Kidney (tissue), 14 donors: ENCODE data around the gene SPIN1. TPM values are rescaled to one million over a fixed set of nuclear protein-coding genes. Genes with fewer than 3 reads are reported as not detected.

ENCODE experiments used
- DNase-seq, 5 donors: peaks; one replicate each; pipeline ENCODE4 v3.0.0-alpha.2; 2013 to 2020
- FAIRE-seq: peaks from 2 replicates; lab custom pipeline; 2012; peaks lifted over from hg19 to GRCh38; lab: Jason Lieb, UNC
- H3K27ac ChIP-seq, 2 donors: one replicate each; pipeline ENCODE4 v1.7.0; 2013; ENCODE audit warnings: low read depth in 2 of 2, low read length in 2 of 2, inconsistent platforms in 1 of 2
- H3K27me3 ChIP-seq: one replicate; pipeline ENCODE4 v1.7.1; 2013; ENCODE audit warnings: low read length, inconsistent platforms; ENCODE audit not compliant: control insufficient read depth, insufficient read depth
- H3K36me3 ChIP-seq, 3 donors: one replicate each; pipeline versions ENCODE4 v1.7.0 to v1.7.1; 2013; ENCODE audit warnings: low read length in 3 of 3, control low read depth in 1 of 3, inconsistent platforms in 1 of 3; ENCODE audit not compliant: insufficient read depth in 3 of 3, control insufficient read depth in 2 of 3
- H3K4me1 ChIP-seq, 3 donors: one replicate each; pipeline versions ENCODE4 v1.7.0 to v1.7.1; 2013; ENCODE audit warnings: low read length in 3 of 3, inconsistent platforms in 1 of 3, low read depth in 1 of 3; ENCODE audit not compliant: control insufficient read depth in 2 of 3, insufficient read depth in 2 of 3
- H3K4me3 ChIP-seq, 3 donors: one replicate each; pipeline versions ENCODE4 v1.7.0 to v1.8.1; 2013; ENCODE audit warnings: low read length in 3 of 3, control low read depth in 1 of 3, inconsistent platforms in 1 of 3
- H3K9ac ChIP-seq, 3 donors: one replicate each; pipeline versions ENCODE4 v1.7.0 to v1.7.1; 2013; ENCODE audit warnings: low read length in 3 of 3, control low read depth in 1 of 3, inconsistent platforms in 1 of 3
- H3K9me3 ChIP-seq, 3 donors: one replicate each; pipeline versions ENCODE4 v1.7.0 to v1.7.1; 2013; ENCODE audit warnings: low read length in 3 of 3, control low read depth in 1 of 3, inconsistent platforms in 1 of 3; ENCODE audit not compliant: control insufficient read depth in 2 of 3, insufficient read depth in 1 of 3
- CTCF ChIP-seq: IDR thresholded peaks from 3 replicates; pipeline ENCODE4 v1.5.1; 2012; ENCODE audit warnings: mild to moderate bottlenecking, moderate library complexity, borderline replicate concordance; ENCODE audit not compliant: insufficient read depth; ENCODE audit errors: extremely low read depth
- intact Hi-C: fragments of 100-400 bp; cut with DNase I; formaldehyde crosslinking; loops from one replicate; pipeline ENCODE4 v1.11.1; 2022
- polyA plus RNA-seq: library from polyadenylated mRNA; stranded (reverse); fragments of 350-450 nt; fragmentation: Illumina TruSeq; extraction: RNeasy Lipid Tissue Mini Kit (QIAGEN cat#74804); gene quantifications from one replicate; pipeline ENCODE4 v1.2.3, GENCODE V29; 2014; ENCODE audit warnings: low read depth, low replicate concordance; ENCODE audit not compliant: insufficient read depth
- total RNA-seq: library from RNA; stranded (reverse); fragmentation: NEBNext Ultra II Directional; extraction: Animal tissue kit (Norgen Biotek cat#: 25700); gene quantifications from one replicate; pipeline ENCODE4 v1.2.1, GENCODE V29; 2021
- donor health status: control.
- donor health status: control.
- donor health status: control.
- donor health status: control.
- donor health status: control.
- donor health status: DM: yes; HTN: yes; CAD: no.
- donor health status: Normal renal cell carcinoma (clear cell type).

The SPIN1 gene
- total and polyA plus RNA-seq, 2 donors from 2014 or later = 27.9 to 88.7 TPM

- Histone ChIP-seq H3K9me3 (no peaks in the 10 kb centered on the region), H3K4me3 (no peak overlapping the region), H3K9ac (no peak overlapping the region), H3K27me3 (no peaks in the 10 kb centered on the region), H3K36me3 (peaks cover 2 to 19% (median 8%) of the 10 kb centered on the region in 3 donors), H3K27ac (no peak overlapping the region), H3K4me1 (peaks cover 0 to 6% (median 0%) of the 10 kb centered on the region in 3 donors)
- FAIRE-seq (no peak), DNase-seq (no peak)
- no peak for TF ChIP-seq CTCF
- intact Hi-C loops = no loop called here
Measured at GRCh38 chr9:88476491-88477271, 88.4 kb downstream of the SPIN1 start.

GRCh38 chr9:88477300-88477751 lies 89.1 kb downstream of the SPIN1 start:
- no peak overlapping the region for H3K9ac ChIP-seq
- intact Hi-C loops = no loop called here
- TF ChIP-seq CTCF = no peak
- H3K27me3 ChIP-seq = no peaks in the 10 kb centered on the region
- no peak overlapping the region for H3K27ac ChIP-seq
- FAIRE-seq (no peak), DNase-seq (no peak)
- H3K36me3 ChIP-seq = peaks cover 4 to 19% (median 8%) of the 10 kb centered on the region in 3 donors
- peaks cover 0 to 6% (median 0%) of the 10 kb centered on the region in 3 donors for H3K4me1 ChIP-seq
- H3K9me3 ChIP-seq = no peaks in the 10 kb centered on the region
- no peak overlapping the region for H3K4me3 ChIP-seq

GRCh38 chr9:88478246-88478645 lies 90.0 kb downstream of the SPIN1 start:
- FAIRE-seq (no peak), DNase-seq (no peak)
- Histone ChIP-seq H3K27me3 (no peaks in the 10 kb centered on the region), H3K4me3 (no peak overlapping the region), H3K9me3 (no peaks in the 10 kb centered on the region), H3K9ac (no peak overlapping the region), H3K4me1 (peaks cover 0 to 6% (median 0%) of the 10 kb centered on the region in 3 donors), H3K27ac (no peak overlapping the region), H3K36me3 (peaks cover 4 to 19% (median 8%) of the 10 kb centered on the region in 3 donors)
- TF ChIP-seq CTCF = no peak
- intact Hi-C loops = no loop called here
